HFFc6 (cell line): ENCODE measurements around the gene RILP. TPM values are rescaled to one million over a fixed set of nuclear protein-coding genes. Genes with fewer than 3 reads are reported as not detected.

ENCODE experiments used
- DNase-seq: peaks from one replicate; pipeline ENCODE4 v3.0.0-alpha.2; 2018
- H3K27ac Mint-ChIP-seq: 2 replicates; pipeline ENCODE4 v1.8.0; 2020; ENCODE audit warnings: mild to moderate bottlenecking, mixed read lengths
- H3K27me3 Mint-ChIP-seq: 2 replicates; pipeline ENCODE4 v1.8.0; 2021; ENCODE audit warnings: mild to moderate bottlenecking, moderate library complexity, mixed read lengths; ENCODE audit not compliant: insufficient read depth
- H3K36me3 Mint-ChIP-seq: 2 replicates; pipeline ENCODE4 v1.8.0; 2021; ENCODE audit warnings: low read depth, mixed read lengths
- H3K4me1 Mint-ChIP-seq: 2 replicates; pipeline ENCODE4 v1.8.0; 2020; ENCODE audit warnings: low read depth, mixed read lengths
- H3K4me3 Mint-ChIP-seq: 2 replicates; pipeline ENCODE4 v1.8.0; 2020; ENCODE audit warnings: mild to moderate bottlenecking, moderate library complexity, mixed read lengths
- H3K9me3 Mint-ChIP-seq: 2 replicates; pipeline ENCODE4 v1.8.0; 2020; ENCODE audit warnings: mild to moderate bottlenecking, mixed read lengths
- CTCF ChIP-seq: fragments of 200-600 bp; sonication (generic); IDR thresholded peaks from 2 replicates; pipeline ENCODE4 v1.5.0; 2021; ENCODE audit warnings: antibody characterized with exemption, mild to moderate bottlenecking
- total RNA-seq, 6 experiments: library from RNA; stranded (reverse); fragmentation: NEBNext Ultra II Directional; extraction: Animal tissue kit (Norgen Biotek cat#: 25700); gene quantifications; 2 replicates in 1 of 6; 3 replicates in 5 of 6; pipeline ENCODE4 v1.2.3, GENCODE V29; 2021

The RILP gene
- total RNA-seq, 6 experiments from 2014 or later, result 4.6 to 6.5 (median 5.0) TPM

- H3K27me3 Mint-ChIP-seq, result peaks cover 4% of the 10 kb centered on the region
- H3K4me1 Mint-ChIP-seq, result peaks cover 9% of the 10 kb centered on the region; the same call in 1 of the 2 replicates
- no peak for DNase-seq
- H3K36me3 Mint-ChIP-seq, result no peaks in the 10 kb centered on the region
- no peak for TF ChIP-seq CTCF
- no peak overlapping the region for H3K4me3 Mint-ChIP-seq
- peak overlapping the region; percentile 71; the same call in 1 of the 2 replicates for H3K27ac Mint-ChIP-seq
- no peaks in the 10 kb centered on the region for H3K9me3 Mint-ChIP-seq
Observed at GRCh38 chr17:1617620-1618174, 32.0 kb downstream of the RILP start.

- H3K36me3 Mint-ChIP-seq, result no peaks in the 10 kb centered on the region
- H3K27ac Mint-ChIP-seq, result no peak overlapping the region
- DNase-seq, result no peak
- H3K9me3 Mint-ChIP-seq, result no peaks in the 10 kb centered on the region
- TF ChIP-seq CTCF, result no peak
- H3K27me3 Mint-ChIP-seq, result peaks cover 4% of the 10 kb centered on the region
- peaks cover 9% of the 10 kb centered on the region; the same call in 1 of the 2 replicates for H3K4me1 Mint-ChIP-seq
- H3K4me3 Mint-ChIP-seq, result no peak overlapping the region
Observed at GRCh38 chr17:1616101-1616500, 33.6 kb downstream of the RILP start.

GRCh38 chr17:1612400-1612799 is 37.3 kb downstream of the RILP start:
- no peaks in the 10 kb centered on the region for H3K9me3 Mint-ChIP-seq
- no peak for DNase-seq
- H3K36me3 Mint-ChIP-seq, result no peaks in the 10 kb centered on the region
- H3K4me3 Mint-ChIP-seq, result no peak overlapping the region
- TF ChIP-seq CTCF, result no peak
- no peak overlapping the region for H3K27ac Mint-ChIP-seq
- H3K4me1 Mint-ChIP-seq, result peaks cover 2% of the 10 kb centered on the region
- no peaks in the 10 kb centered on the region; the same call in 1 of the 2 replicates for H3K27me3 Mint-ChIP-seq

GRCh38 chr17:1611715-1612114 is 38.0 kb downstream of the RILP start:
- H3K4me1 Mint-ChIP-seq, result peaks cover 6% of the 10 kb centered on the region
- no peaks in the 10 kb centered on the region; the same call in 1 of the 2 replicates for H3K27me3 Mint-ChIP-seq
- DNase-seq, result no peak
- no peaks in the 10 kb centered on the region for H3K36me3 Mint-ChIP-seq
- TF ChIP-seq CTCF, result no peak
- no peaks in the 10 kb centered on the region for H3K9me3 Mint-ChIP-seq
- H3K27ac Mint-ChIP-seq, result no peak overlapping the region
- no peak overlapping the region for H3K4me3 Mint-ChIP-seq

GRCh38 chr17:1608676-1609075 is 41.0 kb downstream of the RILP start:
- Mint-ChIP-seq H3K27ac (no peak overlapping the region), H3K36me3 (no peaks in the 10 kb centered on the region), H3K27me3 (peaks cover 1% of the 10 kb centered on the region), H3K9me3 (no peaks in the 10 kb centered on the region), H3K4me1 (peaks cover 6% of the 10 kb centered on the region), H3K4me3 (no peak overlapping the region)
- DNase-seq, result no peak
- no peak for TF ChIP-seq CTCF

GRCh38 chr17:1607971-1608320 is 41.7 kb downstream of the RILP start:
- no peak for TF ChIP-seq CTCF
- no peak overlapping the region for H3K4me3 Mint-ChIP-seq
- H3K9me3 Mint-ChIP-seq, result no peaks in the 10 kb centered on the region
- DNase-seq, result no peak
- peaks cover 6% of the 10 kb centered on the region for H3K4me1 Mint-ChIP-seq
- H3K36me3 Mint-ChIP-seq, result no peaks in the 10 kb centered on the region
- H3K27ac Mint-ChIP-seq, result no peak overlapping the region
- peaks cover 2% of the 10 kb centered on the region; the same call in 1 of the 2 replicates for H3K27me3 Mint-ChIP-seq
